ENCODE measurements around the gene C2orf15. TPM values are rescaled to one million over a fixed set of nuclear protein-coding genes. Genes with fewer than 3 reads are reported as not detected.
"Not testable (repeated sequence)": the region's sequence is repeated elsewhere in the genome, so short reads cannot be mapped to it uniquely, and the experiment has no call there.

C2orf15 gene
- total RNA-seq, 1 donor from 2014 or later: 0.07 TPM

GRCh38 chr2:99166218-99166617 is 24.7 kb downstream of the C2orf15 start:
- no peak for DNase-seq (ENCODE audit: low read depth, low spot score)

- no peak for DNase-seq (ENCODE audit: low read depth, low spot score)
Measured at GRCh38 chr2:99169534-99169933, 28.0 kb downstream of the C2orf15 start.

GRCh38 chr2:99171377-99172140 is 30.1 kb downstream of the C2orf15 start:
- DNase-seq (ENCODE audit: low read depth, low spot score): no peak

DNA sequence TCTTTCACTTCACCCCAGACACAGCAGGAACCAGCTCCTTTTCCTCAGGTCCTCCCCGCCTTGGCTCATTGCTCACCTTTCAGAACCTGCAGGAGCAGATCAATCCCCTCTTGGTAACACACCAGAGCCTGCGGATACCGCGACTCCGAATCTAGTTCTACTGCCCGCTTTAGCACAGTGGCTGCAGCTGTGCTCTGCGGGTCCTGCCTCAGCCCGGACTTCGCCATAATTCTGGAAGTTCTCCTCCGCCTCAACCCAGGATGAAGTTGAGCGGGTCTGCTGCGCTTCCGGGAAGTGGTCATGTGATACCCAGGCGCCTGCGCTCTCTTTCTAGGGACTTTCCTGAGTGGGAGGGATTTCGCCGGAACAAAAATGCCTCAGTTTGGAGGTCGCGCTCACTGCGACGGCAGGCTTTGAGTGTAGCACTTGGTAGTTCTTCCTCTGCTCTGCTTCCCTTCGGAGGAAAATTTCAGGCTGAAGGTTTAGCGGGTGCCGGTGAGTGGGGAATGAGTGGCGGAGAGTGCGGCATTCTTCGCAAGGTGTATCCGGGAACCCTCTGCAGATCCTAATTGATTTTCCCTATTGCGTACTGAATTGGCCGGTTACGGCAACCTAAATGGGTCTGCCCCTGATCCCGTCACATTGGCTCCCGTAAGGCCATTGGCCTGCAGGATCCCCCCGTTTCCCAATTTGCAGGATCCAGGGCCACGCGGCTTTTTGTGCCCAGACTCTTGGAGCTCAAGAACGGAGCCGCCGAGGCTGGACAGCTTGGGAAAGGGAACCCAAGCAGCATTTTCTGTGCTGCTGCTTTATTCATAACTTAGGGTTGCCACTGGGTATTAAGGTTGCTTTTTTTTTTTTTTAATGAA is 39.5 kb downstream of the C2orf15 start, which contains the start of the genes MITD1 and MRPL30:
MITD1 (minus strand) TSS at position 304 of the 869 bp plus-strand sequence; CDS start at position 227, 77 bp downstream.
MRPL30 (plus strand) TSS at position 430 of the 869 bp plus-strand sequence. CDS start 5,020 bp downstream, outside the sequence.
- DNase-seq (ENCODE audit: low read depth, low spot score): peak; percentile 87

GRCh38 chr2:99181624-99182000 is 40.1 kb downstream of the C2orf15 start:
- no peak for DNase-seq (ENCODE audit: low read depth, low spot score)

DNA sequence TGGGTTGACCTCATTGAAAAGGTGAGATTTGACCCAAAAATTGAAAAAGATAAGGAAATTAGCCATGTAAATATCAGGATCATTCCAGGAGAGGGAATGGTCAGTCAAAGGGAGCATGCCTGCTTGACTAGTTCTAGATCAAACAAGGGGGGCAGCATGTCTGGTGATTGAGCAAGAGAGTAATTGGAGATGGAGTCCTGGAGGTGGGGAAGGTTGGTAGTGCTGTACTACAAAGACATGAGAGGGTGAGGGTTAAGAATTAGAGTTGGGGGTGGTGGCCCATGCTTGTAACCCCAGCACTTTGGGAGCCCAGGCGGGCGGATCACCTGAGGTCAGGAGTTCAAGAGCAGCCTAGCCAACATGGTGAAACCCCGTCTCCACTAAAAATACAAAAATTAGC is 41.5 kb downstream of the C2orf15 start:
- DNase-seq (ENCODE audit: low read depth, low spot score): no peak

- DNase-seq (ENCODE audit: low read depth, low spot score): no peak
Measured at GRCh38 chr2:99184811-99185210, 43.3 kb downstream of the C2orf15 start.

DNA sequence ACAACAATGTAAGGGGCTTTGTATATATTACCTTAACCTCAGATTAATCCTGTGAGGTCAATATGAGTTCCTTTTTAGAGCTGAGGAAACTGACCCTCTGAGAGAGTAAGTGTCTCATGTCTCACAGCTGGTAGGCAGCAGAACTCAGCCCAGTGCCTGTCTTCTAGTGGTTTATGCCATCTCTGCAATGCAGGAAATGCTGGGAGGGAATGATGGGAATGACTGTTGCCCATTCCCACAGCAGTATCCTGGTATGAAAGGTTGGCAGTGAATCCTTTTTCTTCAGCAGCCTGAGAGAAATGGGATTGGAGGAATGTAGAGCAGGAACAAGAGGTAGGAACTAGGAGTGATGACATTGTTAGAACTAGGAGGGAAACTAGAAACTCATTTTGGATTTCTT is 45.5 kb downstream of the C2orf15 start:
- DNase-seq (ENCODE audit: low read depth, low spot score): no peak

DNA sequence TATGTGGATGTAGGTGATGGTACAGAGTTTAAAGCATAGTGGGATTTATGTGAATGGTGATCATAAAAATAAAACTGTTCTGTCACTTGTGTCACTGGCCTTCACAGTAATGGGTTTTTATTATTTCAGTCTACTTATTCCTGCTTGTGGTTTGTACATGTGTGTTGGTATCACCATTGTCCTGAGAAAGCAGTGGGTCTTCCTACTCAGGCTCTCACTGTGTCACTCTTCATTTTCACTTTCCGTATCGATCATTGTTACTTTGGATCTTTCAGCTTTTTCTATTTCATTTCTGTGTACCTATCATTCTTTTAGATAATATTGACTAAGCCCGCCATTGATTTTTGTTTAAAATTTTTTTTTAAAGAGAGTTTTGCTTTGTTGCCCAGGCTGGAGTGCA is 46.9 kb downstream of the C2orf15 start:
- DNase-seq (ENCODE audit: low read depth, low spot score): no peak

DNA sequence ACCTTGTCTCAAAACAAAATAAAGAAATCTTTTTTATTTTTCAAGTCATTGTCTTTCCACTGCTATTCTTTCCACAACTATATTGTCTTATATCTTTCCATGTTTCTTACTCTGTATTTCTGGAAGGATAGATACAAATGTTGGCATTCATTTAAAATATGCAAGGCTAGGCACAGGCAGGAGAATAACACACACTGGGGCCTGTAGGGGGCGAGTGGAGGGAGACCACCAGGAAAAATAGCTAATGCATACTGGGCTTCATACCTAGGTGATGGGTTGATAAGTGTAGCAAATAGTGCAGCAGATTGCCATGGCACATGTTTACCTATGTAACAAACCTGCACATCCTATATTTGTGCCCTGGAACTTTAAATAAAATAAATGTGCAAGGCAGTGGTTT is 49.0 kb downstream of the C2orf15 start:
- DNase-seq (ENCODE audit: low read depth, low spot score): no peak

DNA sequence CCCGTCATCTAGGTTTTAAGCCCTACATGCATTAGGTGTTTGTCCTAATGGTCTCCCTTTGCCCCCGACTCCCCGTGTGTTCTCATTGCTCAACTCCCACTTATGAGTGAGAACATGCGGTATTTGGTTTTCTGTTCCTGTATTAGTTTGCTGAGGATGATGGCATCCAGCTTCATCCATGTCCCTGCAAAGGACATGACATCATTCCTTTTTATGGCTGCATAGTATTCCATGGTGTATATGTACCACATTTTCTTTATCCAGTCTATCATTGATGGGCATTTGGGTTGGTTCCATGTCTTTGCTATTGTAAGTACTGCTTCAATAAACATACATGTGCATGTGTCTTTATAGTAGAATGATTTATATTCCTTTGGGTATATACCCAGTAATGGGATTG is 50.9 kb downstream of the C2orf15 start:
- DNase-seq (ENCODE audit: low read depth, low spot score): not testable (repeated sequence)

DNA sequence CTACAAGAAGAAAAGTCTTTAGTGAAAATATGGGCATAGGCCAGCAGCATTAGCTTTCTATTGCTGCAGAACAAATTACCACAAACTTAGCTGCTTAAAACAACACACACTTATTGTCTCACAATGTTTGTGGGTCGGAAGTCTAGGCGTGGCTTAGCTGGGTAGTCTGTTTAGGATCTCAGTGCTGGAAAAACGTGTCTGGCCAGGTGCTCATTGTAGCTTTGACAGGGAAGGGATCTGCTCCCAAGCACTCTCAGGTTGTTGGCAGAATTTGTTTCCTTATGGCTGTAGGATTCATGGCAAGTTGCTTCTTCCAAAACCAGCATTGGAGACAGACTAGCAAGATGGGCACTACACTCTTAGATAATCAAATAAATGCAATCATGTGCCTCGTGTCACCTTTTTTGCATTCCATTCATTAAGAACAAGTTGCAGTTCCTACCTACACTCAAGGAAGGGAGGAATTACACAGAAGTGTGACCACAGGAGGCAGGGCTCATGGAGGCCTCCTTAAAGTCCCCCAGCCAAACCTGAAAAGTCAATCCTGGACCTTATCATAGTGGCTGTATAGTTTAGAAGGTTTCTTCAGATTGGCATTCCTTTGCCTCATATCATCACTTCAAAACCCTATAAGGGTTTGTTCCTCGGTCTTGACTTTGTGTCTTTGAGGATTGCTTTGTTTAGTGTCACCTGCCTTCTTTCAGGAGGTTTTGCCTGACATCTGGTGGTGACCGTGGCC is 56.8 kb downstream of the C2orf15 start:
- no peak for DNase-seq (ENCODE audit: low read depth, low spot score)

- DNase-seq (ENCODE audit: low read depth, low spot score): no peak
Measured at GRCh38 chr2:99200076-99200800, 58.7 kb downstream of the C2orf15 start.

Other genes starting within 250 kb of the C2orf15 start
- 9.7 and 9.9 TPM in 2 replicates for gene CRACDL, start 205.5 kb upstream of the C2orf15 start, total RNA-seq
- gene TSGA10, start 13.2 kb downstream of the C2orf15 start, total RNA-seq: 1.3 and 2.4 TPM in 2 replicates
- 4.8 and 9.1 TPM in 2 replicates for gene LIPT1, start 13.3 kb downstream of the C2orf15 start, total RNA-seq
- 23.7 and 26.5 TPM in 2 replicates for gene MITD1, start 39.4 kb downstream of the C2orf15 start, total RNA-seq
- 44.5 and 48.9 TPM in 2 replicates for gene MRPL30, start 39.5 kb downstream of the C2orf15 start, total RNA-seq
- not detected in 2 replicates for gene LYG2, start 114.0 kb downstream of the C2orf15 start, total RNA-seq
- gene LYG1, start 159.5 kb downstream of the C2orf15 start, total RNA-seq: 0.26 and 0.39 TPM in 2 replicates
- 72.6 and 82.5 TPM in 2 replicates for gene TXNDC9, start 194.6 kb downstream of the C2orf15 start, total RNA-seq
- 28.9 and 33.3 TPM in 2 replicates for gene EIF5B, start 195.7 kb downstream of the C2orf15 start, total RNA-seq